ENCODE measurements around the gene SH3TC1. TPM values are rescaled to one million over a fixed set of nuclear protein-coding genes. Genes with fewer than 3 reads are reported as not detected.
A peak's percentile ranks its signal among the peaks of the same experiment; 100 is the strongest.

The SH3TC1 gene
- total RNA-seq, 4 donors from 2014 or later = 13.7 to 18.7 (median 15.2) TPM

- intact Hi-C loops (cut with DNase I) = no loop called here
- 87% methylated on average over 23 of the region's 31 CpGs for WGBS
- no peak for TF ChIP-seq POLR2AphosphoS5 (IDR thresholded peaks at IDR 0.05)
- no peak for TF ChIP-seq POLR2A (IDR thresholded peaks at IDR 0.05; ENCODE audit: low read depth)
- TF ChIP-seq, protein P1, sequence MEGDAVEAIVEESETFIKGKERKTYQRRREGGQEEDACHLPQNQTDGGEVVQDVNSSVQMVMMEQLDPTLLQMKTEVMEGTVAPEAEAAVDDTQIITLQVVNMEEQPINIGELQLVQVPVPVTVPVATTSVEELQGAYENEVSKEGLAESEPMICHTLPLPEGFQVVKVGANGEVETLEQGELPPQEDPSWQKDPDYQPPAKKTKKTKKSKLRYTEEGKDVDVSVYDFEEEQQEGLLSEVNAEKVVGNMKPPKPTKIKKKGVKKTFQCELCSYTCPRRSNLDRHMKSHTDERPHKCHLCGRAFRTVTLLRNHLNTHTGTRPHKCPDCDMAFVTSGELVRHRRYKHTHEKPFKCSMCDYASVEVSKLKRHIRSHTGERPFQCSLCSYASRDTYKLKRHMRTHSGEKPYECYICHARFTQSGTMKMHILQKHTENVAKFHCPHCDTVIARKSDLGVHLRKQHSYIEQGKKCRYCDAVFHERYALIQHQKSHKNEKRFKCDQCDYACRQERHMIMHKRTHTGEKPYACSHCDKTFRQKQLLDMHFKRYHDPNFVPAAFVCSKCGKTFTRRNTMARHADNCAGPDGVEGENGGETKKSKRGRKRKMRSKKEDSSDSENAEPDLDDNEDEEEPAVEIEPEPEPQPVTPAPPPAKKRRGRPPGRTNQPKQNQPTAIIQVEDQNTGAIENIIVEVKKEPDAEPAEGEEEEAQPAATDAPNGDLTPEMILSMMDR (IDR thresholded peaks at IDR 0.05) = no peak
- TF ChIP-seq EP300 (IDR thresholded peaks at IDR 0.05) = no peak
- peaks cover 0 to 63% (median 22%) of the 10 kb centered on the region in 4 donors for H3K36me3 ChIP-seq
- H3K27me3 ChIP-seq = no peaks in the 10 kb centered on the region
- H3K4me3 ChIP-seq = no peak overlapping the region
- peaks cover 13 to 27% (median 18%) of the 10 kb centered on the region in 4 donors for H3K4me1 ChIP-seq
- no peak for DNase-seq (ENCODE audit: extremely low spot score)
- H3K9me3 ChIP-seq = no peaks in the 10 kb centered on the region
- H3K27ac ChIP-seq (replicated peaks in 1 of 4) = no peak overlapping the region
Measured at GRCh38 chr4:8227201-8227770, 28.2 kb downstream of the SH3TC1 start.

DNA sequence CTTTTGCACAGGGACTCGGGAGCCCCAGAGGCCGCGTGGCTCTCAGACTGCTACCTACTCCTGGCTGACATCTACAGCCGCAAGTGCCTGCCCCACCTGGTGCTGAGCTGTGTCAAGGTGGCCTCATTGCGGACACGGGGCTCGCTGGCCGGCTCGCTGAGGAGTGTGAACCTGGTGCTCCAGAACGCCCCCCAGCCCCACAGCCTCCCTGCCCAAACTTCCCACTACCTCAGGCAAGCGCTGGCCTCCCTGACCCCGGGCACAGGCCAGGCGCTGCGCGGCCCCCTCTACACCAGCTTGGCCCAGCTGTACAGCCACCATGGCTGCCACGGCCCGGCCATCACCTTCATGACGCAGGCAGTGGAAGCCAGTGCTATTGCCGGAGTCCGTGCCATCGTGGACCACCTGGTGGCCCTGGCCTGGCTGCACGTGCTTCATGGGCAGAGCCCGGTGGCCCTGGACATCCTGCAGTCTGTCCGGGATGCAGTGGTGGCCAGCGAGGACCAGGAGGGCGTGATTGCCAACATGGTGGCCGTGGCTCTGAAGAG is 28.8 kb downstream of the SH3TC1 start:
- Histone ChIP-seq H3K4me3 (no peak overlapping the region), H3K4me1 (peaks cover 13 to 27% (median 18%) of the 10 kb centered on the region in 4 donors), H3K27me3 (no peaks in the 10 kb centered on the region), H3K9me3 (no peaks in the 10 kb centered on the region), H3K27ac (replicated peaks in 1 of 4) (no peak overlapping the region), H3K36me3 (peaks cover 0 to 65% (median 22%) of the 10 kb centered on the region in 4 donors)
- DNase-seq (ENCODE audit: extremely low spot score) = no peak
- TF ChIP-seq EP300 (IDR thresholded peaks at IDR 0.05) = no peak
- no peak for TF ChIP-seq POLR2A (IDR thresholded peaks at IDR 0.05; ENCODE audit: low read depth)
- TF ChIP-seq, protein P1 (IDR thresholded peaks at IDR 0.05) = no peak
- no peak for TF ChIP-seq POLR2AphosphoS5 (IDR thresholded peaks at IDR 0.05)
- intact Hi-C loops (cut with DNase I) = no loop called here
- 97% methylated on average over 12 of the region's 27 CpGs for WGBS

DNA sequence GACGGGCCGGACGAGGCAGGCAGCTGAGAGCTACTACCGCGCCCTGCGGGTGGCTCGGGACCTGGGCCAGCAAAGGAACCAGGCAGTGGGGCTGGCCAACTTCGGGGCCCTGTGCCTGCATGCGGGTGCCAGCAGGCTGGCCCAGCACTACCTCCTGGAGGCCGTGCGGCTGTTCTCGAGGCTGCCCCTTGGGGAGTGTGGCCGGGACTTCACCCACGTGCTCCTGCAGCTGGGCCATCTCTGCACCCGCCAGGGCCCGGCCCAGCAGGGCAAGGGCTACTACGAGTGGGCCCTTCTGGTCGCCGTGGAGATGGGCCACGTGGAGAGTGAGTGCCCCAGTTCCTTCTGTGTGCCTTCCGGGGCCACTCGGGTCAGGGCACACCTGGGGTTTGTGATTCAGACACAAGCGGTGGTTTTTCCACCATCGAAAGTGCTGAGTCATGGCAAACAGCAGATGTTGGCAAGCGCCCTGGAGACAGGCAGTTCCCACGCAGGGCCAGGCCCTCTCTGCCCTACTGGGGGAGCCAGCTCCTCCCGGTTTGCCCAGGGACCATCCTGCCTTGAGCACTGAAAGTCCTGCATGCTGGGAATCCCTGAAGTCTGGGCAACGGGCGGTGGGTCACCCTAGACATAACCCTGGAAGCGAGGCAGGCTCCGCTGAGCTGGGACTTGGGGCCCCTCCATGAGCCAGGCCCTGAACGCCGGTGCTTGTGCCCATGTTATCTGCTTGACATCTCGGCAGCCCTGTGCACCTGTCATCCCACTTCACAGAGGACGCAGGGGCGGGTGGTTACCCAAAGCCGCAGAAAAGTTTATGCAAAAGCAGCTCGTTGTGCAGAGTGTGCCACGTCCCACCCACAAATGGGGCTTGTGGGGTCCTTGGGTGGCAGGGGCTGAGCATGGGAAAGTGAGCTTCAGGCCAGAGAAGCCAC is 29.5 kb downstream of the SH3TC1 start:
- no peak overlapping the region for H3K4me3 ChIP-seq
- intact Hi-C loops (cut with DNase I) = no loop called here
- DNase-seq (ENCODE audit: extremely low spot score) = no peak
- WGBS = 53% methylated on average over 13 of the region's 39 CpGs
- peaks cover 13 to 27% (median 18%) of the 10 kb centered on the region in 4 donors for H3K4me1 ChIP-seq
- peak in 1 of 2 donors; percentile 62 for TF ChIP-seq POLR2AphosphoS5 (IDR thresholded peaks at IDR 0.05)
- no peak for TF ChIP-seq EP300 (IDR thresholded peaks at IDR 0.05)
- H3K36me3 ChIP-seq = peaks cover 0 to 65% (median 22%) of the 10 kb centered on the region in 4 donors
- no peaks in the 10 kb centered on the region for H3K9me3 ChIP-seq
- H3K27me3 ChIP-seq = no peaks in the 10 kb centered on the region
- H3K27ac ChIP-seq (replicated peaks in 1 of 4) = no peak overlapping the region

DNA sequence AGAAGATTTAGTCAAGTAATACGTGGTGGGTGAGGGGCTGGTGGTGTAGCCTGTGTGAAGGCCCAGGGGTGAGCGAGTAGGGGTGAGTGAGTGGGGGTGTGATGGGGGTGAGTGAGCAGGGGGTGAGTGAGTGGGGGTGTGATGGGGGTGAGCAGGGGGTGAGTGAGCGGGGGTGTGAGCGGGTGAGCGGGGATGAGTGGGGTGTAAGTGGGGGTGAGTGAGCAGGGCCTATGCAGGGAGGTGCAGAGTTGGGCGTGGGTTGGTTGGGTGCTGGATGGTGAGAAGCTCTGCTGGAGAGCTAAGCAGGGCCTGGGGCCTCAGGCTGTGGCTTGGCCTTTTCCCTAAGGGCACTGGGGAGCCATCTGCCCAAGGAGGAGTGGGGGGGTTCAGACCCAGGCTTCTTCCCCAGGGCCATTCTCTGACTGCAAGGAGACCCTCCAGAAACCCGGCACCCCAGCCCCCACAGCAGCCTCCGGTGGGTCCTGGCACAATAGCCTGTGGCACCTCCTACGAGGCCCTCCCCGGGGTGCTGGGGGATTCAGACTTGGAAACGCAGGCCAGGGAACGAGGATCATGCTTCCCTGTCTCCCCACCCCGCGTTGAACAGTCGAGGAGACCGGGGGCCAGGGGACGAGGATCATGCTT is 30.4 kb downstream of the SH3TC1 start:
- Histone ChIP-seq H3K4me3 (no peak overlapping the region), H3K27ac (replicated peaks in 1 of 4) (no peak overlapping the region), H3K9me3 (no peaks in the 10 kb centered on the region), H3K4me1 (peaks cover 13 to 27% (median 18%) of the 10 kb centered on the region in 4 donors), H3K27me3 (no peaks in the 10 kb centered on the region), H3K36me3 (peaks cover 0 to 65% (median 24%) of the 10 kb centered on the region in 4 donors)
- 94% methylated on average over 14 of the region's 17 CpGs for WGBS
- intact Hi-C loops (cut with DNase I) = no loop called here
- DNase-seq (ENCODE audit: extremely low spot score) = no peak
- TF ChIP-seq POLR2AphosphoS5 (IDR thresholded peaks at IDR 0.05) (no peak), POLR2A (IDR thresholded peaks at IDR 0.05; ENCODE audit: low read depth) (no peak), EP300 (IDR thresholded peaks at IDR 0.05) (no peak)
- TF ChIP-seq, protein P1 (IDR thresholded peaks at IDR 0.05) = no peak

Measured in esophagus muscularis mucosa (tissue), 4 donors.